ENCODE results near the gene GPC6. TPM values are rescaled to one million over a fixed set of nuclear protein-coding genes. Genes with fewer than 3 reads are reported as not detected.

Gene GPC6
- total RNA-seq, 5 donors from 2014 or later (not counting 1 experiment from before 2014, with no cell fraction given): 0.03 to 0.18 (median 0.06) TPM; not detected in 2

GRCh38 chr13:93806861-93807260, 580.3 kb downstream of the GPC6 start:
- CTCF ChIA-PET: no interaction called here
- POLR2A ChIA-PET: no interaction called here

GRCh38 chr13:93810264-93810663, 583.7 kb downstream of the GPC6 start:
- H3K9me3 Mint-ChIP-seq: no peaks in the 10 kb centered on the region
- CTCF ChIA-PET: no interaction called here

More at GRCh38 chr13:93806861-93807260, 580.3 kb downstream of the GPC6 start:
- Histone ChIP-seq H3K4me3 (ENCODE audit: control insufficient read depth in 1 of 2, extremely low read depth in 1 of 2, low read length in 1 of 2) (no peak overlapping the region), H3K27ac (ENCODE audit: low read length) (no peak overlapping the region), H3K27me3 (replicated peaks in 1 of 2; ENCODE audit: control insufficient read depth in 2 of 2, extremely low read depth in 1 of 2, insufficient read depth in 2 of 2, low read length in 1 of 2) (no peaks in the 10 kb centered on the region), H3K4me1 (ENCODE audit: control insufficient read depth in 1 of 2, extremely low read depth in 1 of 2, insufficient read depth in 2 of 2, low read length in 2 of 2) (no peaks in the 10 kb centered on the region), H3K36me3 (ENCODE audit: control insufficient read depth in 2 of 2, extremely low read depth in 1 of 2, insufficient read depth in 1 of 2, low read length in 1 of 2) (no peaks in the 10 kb centered on the region), H3K9me3 (no peaks in the 10 kb centered on the region)
- ATAC-seq (replicated peaks in 1 of 4): no peak
- H3K27ac Mint-ChIP-seq: no peak overlapping the region
- H3K36me3 Mint-ChIP-seq: no peaks in the 10 kb centered on the region
- no peaks in the 10 kb centered on the region for H3K4me1 Mint-ChIP-seq
- H3K9me3 Mint-ChIP-seq: no peaks in the 10 kb centered on the region
- DNase-seq: no peak
- H3K4me3 Mint-ChIP-seq: no peak overlapping the region
- H3K27me3 Mint-ChIP-seq: peaks cover 0 to 2% of the 10 kb centered on the region in 2 donors
- WGBS (ENCODE audit: insufficient coverage): no CpG with 5 or more reads among the region's 1 CpG

GRCh38 chr13:93811071-93811737, 584.6 kb downstream of the GPC6 start:
- ChIA-PET POLR2A (no interaction called here), CTCF (interaction anchor here in 1 of 2 donors (0.7 kb wide), 1 partner anchor 12 kb away, joined by 3 read pairs; no protein-coding TSS in a partner anchor)
- Mint-ChIP-seq H3K27me3 (no peaks in the 10 kb centered on the region), H3K4me1 (no peaks in the 10 kb centered on the region), H3K27ac (no peak overlapping the region), H3K9me3 (no peaks in the 10 kb centered on the region), H3K36me3 (no peaks in the 10 kb centered on the region), H3K4me3 (no peak overlapping the region)
- Histone ChIP-seq H3K4me1 (ENCODE audit: control insufficient read depth in 1 of 2, extremely low read depth in 1 of 2, insufficient read depth in 2 of 2, low read length in 2 of 2) (no peaks in the 10 kb centered on the region), H3K27me3 (replicated peaks in 1 of 2; ENCODE audit: control insufficient read depth in 2 of 2, extremely low read depth in 1 of 2, insufficient read depth in 2 of 2, low read length in 1 of 2) (no peaks in the 10 kb centered on the region), H3K36me3 (ENCODE audit: control insufficient read depth in 2 of 2, extremely low read depth in 1 of 2, insufficient read depth in 1 of 2, low read length in 1 of 2) (no peaks in the 10 kb centered on the region), H3K9me3 (no peaks in the 10 kb centered on the region), H3K4me3 (ENCODE audit: control insufficient read depth in 1 of 2, extremely low read depth in 1 of 2, low read length in 1 of 2) (no peak overlapping the region), H3K27ac (ENCODE audit: low read length) (no peak overlapping the region)
- ATAC-seq (replicated peaks in 1 of 4) (no peak), DNase-seq (no peak)
- WGBS (ENCODE audit: insufficient coverage): no CpG with 5 or more reads among the region's 3 CpGs

More at GRCh38 chr13:93810264-93810663, 583.7 kb downstream of the GPC6 start:
- no peaks in the 10 kb centered on the region for H3K4me1 ChIP-seq (ENCODE audit: control insufficient read depth in 1 of 2, extremely low read depth in 1 of 2, insufficient read depth in 2 of 2, low read length in 2 of 2)
- H3K27ac ChIP-seq (ENCODE audit: low read length): no peak overlapping the region
- no peak overlapping the region for H3K4me3 ChIP-seq (ENCODE audit: control insufficient read depth in 1 of 2, extremely low read depth in 1 of 2, low read length in 1 of 2)
- Mint-ChIP-seq H3K27ac (no peak overlapping the region), H3K4me1 (no peaks in the 10 kb centered on the region), H3K4me3 (no peak overlapping the region), H3K36me3 (no peaks in the 10 kb centered on the region), H3K27me3 (peaks cover 0 to 2% of the 10 kb centered on the region in 2 donors)
- no peaks in the 10 kb centered on the region for H3K36me3 ChIP-seq (ENCODE audit: control insufficient read depth in 2 of 2, extremely low read depth in 1 of 2, insufficient read depth in 1 of 2, low read length in 1 of 2)
- H3K27me3 ChIP-seq (replicated peaks in 1 of 2; ENCODE audit: control insufficient read depth in 2 of 2, extremely low read depth in 1 of 2, insufficient read depth in 2 of 2, low read length in 1 of 2): no peaks in the 10 kb centered on the region
- 30% methylated on average over 2 of the region's 4 CpGs for WGBS (ENCODE audit: insufficient coverage)
- POLR2A ChIA-PET: no interaction called here
- no peak for DNase-seq
- no peak for ATAC-seq (replicated peaks in 1 of 4)
- H3K9me3 ChIP-seq: no peaks in the 10 kb centered on the region

- Histone ChIP-seq H3K4me3 (ENCODE audit: control insufficient read depth in 1 of 2, extremely low read depth in 1 of 2, low read length in 1 of 2) (no peak overlapping the region), H3K36me3 (ENCODE audit: control insufficient read depth in 2 of 2, extremely low read depth in 1 of 2, insufficient read depth in 1 of 2, low read length in 1 of 2) (no peaks in the 10 kb centered on the region), H3K27ac (ENCODE audit: low read length) (no peak overlapping the region), H3K9me3 (no peaks in the 10 kb centered on the region), H3K27me3 (replicated peaks in 1 of 2; ENCODE audit: control insufficient read depth in 2 of 2, extremely low read depth in 1 of 2, insufficient read depth in 2 of 2, low read length in 1 of 2) (no peaks in the 10 kb centered on the region), H3K4me1 (ENCODE audit: control insufficient read depth in 1 of 2, extremely low read depth in 1 of 2, insufficient read depth in 2 of 2, low read length in 2 of 2) (no peaks in the 10 kb centered on the region)
- no peak for DNase-seq
- ChIA-PET CTCF (no interaction called here), POLR2A (no interaction called here)
- WGBS (ENCODE audit: insufficient coverage): no CpG with 5 or more reads among the region's 3 CpGs
- no peak overlapping the region for H3K4me3 Mint-ChIP-seq
- H3K9me3 Mint-ChIP-seq: no peaks in the 10 kb centered on the region
- H3K27ac Mint-ChIP-seq: no peak overlapping the region
- ATAC-seq (replicated peaks in 1 of 4): no peak
- H3K27me3 Mint-ChIP-seq: no peaks in the 10 kb centered on the region
- no peaks in the 10 kb centered on the region for H3K36me3 Mint-ChIP-seq
- H3K4me1 Mint-ChIP-seq: no peaks in the 10 kb centered on the region
These were observed 585.1 kb downstream of the GPC6 start for GRCh38 chr13:93811738-93812112.

GRCh38 chr13:93814658-93815057, 588.1 kb downstream of the GPC6 start:
- Mint-ChIP-seq H3K4me3 (no peak overlapping the region), H3K9me3 (no peaks in the 10 kb centered on the region), H3K27ac (no peak overlapping the region), H3K4me1 (no peaks in the 10 kb centered on the region), H3K27me3 (peaks cover 0 to 9% of the 10 kb centered on the region in 2 donors), H3K36me3 (no peaks in the 10 kb centered on the region)
- ChIA-PET POLR2A (no interaction called here), CTCF (no interaction called here)
- Histone ChIP-seq H3K36me3 (ENCODE audit: control insufficient read depth in 2 of 2, extremely low read depth in 1 of 2, insufficient read depth in 1 of 2, low read length in 1 of 2) (no peaks in the 10 kb centered on the region), H3K9me3 (no peaks in the 10 kb centered on the region), H3K4me1 (ENCODE audit: control insufficient read depth in 1 of 2, extremely low read depth in 1 of 2, insufficient read depth in 2 of 2, low read length in 2 of 2) (no peaks in the 10 kb centered on the region), H3K4me3 (ENCODE audit: control insufficient read depth in 1 of 2, extremely low read depth in 1 of 2, low read length in 1 of 2) (no peak overlapping the region), H3K27me3 (replicated peaks in 1 of 2; ENCODE audit: control insufficient read depth in 2 of 2, extremely low read depth in 1 of 2, insufficient read depth in 2 of 2, low read length in 1 of 2) (no peaks in the 10 kb centered on the region), H3K27ac (ENCODE audit: low read length) (no peak overlapping the region)
- no CpG with 5 or more reads among the region's 3 CpGs for WGBS (ENCODE audit: insufficient coverage)
- DNase-seq: no peak
- no peak for ATAC-seq (replicated peaks in 1 of 4)

GRCh38 chr13:93818345-93818744, 591.7 kb downstream of the GPC6 start:
- no peak overlapping the region for H3K4me3 Mint-ChIP-seq
- no CpG with 5 or more reads among the region's 3 CpGs for WGBS (ENCODE audit: insufficient coverage)

More at GRCh38 chr13:93818345-93818744, 591.7 kb downstream of the GPC6 start:
- Mint-ChIP-seq H3K36me3 (no peaks in the 10 kb centered on the region), H3K27me3 (peaks cover 0 to 9% of the 10 kb centered on the region in 2 donors), H3K9me3 (no peaks in the 10 kb centered on the region), H3K4me1 (no peaks in the 10 kb centered on the region), H3K27ac (no peak overlapping the region)
- ATAC-seq (replicated peaks in 1 of 4) (no peak), DNase-seq (no peak)
- POLR2A ChIA-PET: no interaction called here
- no peaks in the 10 kb centered on the region for H3K4me1 ChIP-seq (ENCODE audit: control insufficient read depth in 1 of 2, extremely low read depth in 1 of 2, insufficient read depth in 2 of 2, low read length in 2 of 2)
- CTCF ChIA-PET: no interaction called here
- no peaks in the 10 kb centered on the region for H3K27me3 ChIP-seq (replicated peaks in 1 of 2; ENCODE audit: control insufficient read depth in 2 of 2, extremely low read depth in 1 of 2, insufficient read depth in 2 of 2, low read length in 1 of 2)
- H3K4me3 ChIP-seq (ENCODE audit: control insufficient read depth in 1 of 2, extremely low read depth in 1 of 2, low read length in 1 of 2): no peak overlapping the region
- H3K9me3 ChIP-seq: no peaks in the 10 kb centered on the region
- no peak overlapping the region for H3K27ac ChIP-seq (ENCODE audit: low read length)
- no peaks in the 10 kb centered on the region for H3K36me3 ChIP-seq (ENCODE audit: control insufficient read depth in 2 of 2, extremely low read depth in 1 of 2, insufficient read depth in 1 of 2, low read length in 1 of 2)

All from T-cell (primary cell).